HG03432 (cell line): ENCODE data around the gene TUBA4B.

Experiments used
- ATAC-seq: cut with Tn5 transposase; IDR thresholded peaks from one replicate; pipeline ENCODE4 v1.9.1; 2021; ENCODE audit warnings: mild to moderate bottlenecking, moderate library complexity; ENCODE audit not compliant: unreplicated experiment

Gene TUBA4B

DNA sequence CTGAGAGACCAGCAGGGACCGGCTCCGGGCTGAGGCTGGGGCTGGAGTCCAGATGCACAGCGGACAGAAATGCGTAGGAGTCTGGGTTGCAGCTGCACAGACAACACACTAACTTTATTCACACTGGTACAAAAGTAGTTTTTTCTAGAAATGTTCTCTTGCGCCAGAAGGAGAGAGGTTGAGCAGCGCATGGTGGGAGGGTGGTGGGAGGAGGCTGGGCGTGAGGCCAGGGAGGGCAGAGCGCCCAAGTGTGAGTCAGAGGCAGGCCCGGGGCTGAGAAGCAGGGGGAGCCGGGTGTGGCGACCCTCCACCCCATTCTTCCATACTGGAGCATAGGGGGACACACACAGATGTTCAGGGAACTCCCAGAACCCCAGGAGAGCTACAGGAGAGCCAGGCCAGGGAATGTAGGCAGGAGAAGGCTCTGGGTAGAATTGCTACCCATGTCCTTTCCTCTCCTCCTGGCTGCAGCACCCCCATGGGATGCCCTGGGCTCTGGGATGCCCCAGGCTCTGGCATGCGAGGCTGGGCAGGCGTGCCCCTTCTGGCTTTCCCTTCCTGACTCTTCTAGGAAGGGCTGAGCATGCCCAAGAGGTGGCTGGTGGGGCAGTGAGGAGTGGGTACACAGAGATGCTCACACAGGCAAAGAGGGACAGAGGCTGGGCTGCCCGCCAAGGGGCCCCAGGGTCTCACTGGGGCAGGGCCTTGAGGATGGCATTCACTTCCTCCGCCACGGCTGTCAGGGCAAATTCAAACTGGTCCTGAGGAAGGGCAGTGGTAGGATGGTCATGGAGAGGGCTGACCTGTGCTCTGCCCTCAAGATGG is 36.7 kb downstream of the TUBA4B start:
- no peak for ATAC-seq

DNA sequence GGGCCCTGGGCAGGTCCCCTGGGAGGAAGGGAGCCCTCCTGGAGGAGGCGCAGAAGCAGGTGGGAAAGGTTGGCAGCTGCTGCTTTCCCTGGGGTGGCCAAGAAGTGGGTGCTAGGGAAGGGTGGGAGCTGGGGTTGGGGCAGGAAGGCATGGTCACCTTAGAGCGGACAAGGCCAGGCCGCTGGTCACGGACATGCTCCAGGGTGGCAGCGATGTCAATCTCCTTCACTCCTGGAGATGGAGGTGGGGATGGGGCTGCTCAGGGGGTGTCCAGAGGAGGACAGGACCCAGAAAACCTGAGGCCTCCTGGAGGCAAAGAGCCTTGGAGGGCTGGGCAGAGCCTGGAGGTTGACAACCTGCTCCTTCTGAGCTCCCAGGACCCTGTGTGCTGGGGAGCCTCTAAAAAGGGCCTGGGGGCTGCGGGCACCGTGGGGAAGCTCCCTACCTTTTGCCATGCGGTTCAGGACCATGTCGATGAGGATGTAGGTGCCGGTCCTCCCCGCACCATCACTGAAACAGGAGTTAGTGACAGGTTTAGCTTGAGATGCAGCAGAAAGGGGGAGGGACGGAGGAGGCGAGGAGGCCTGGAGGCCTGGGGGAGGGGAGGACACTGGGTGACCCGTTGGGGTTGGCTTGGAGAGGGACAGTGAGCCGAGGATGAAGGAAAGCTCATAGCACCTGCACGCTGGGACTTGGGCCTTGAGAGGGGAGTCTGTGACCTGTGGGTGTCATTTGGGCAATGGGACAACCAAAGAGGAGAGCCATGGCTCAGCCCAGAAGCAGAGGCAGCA is 37.5 kb downstream of the TUBA4B start:
- ATAC-seq = no peak

DNA sequence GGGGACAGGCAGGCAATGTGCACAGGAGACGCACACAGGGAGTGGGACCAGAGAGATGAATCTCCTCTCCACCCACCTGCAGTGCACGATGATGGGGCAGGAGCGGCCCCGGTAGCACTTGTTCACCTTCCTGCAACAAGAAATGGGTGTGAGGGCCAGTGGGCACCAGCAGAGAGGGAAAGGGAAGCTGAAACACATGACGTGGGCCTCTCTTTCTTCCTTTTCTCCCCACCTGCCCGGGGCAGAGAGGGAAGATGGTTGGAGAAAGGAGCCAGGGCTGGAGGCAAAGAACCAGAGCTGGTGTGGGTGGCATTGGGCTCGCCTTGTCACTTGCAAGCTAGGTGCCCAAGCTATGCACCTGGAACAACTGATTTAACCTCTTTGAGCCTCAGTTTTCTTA is 38.4 kb downstream of the TUBA4B start:
- ATAC-seq = no peak

DNA sequence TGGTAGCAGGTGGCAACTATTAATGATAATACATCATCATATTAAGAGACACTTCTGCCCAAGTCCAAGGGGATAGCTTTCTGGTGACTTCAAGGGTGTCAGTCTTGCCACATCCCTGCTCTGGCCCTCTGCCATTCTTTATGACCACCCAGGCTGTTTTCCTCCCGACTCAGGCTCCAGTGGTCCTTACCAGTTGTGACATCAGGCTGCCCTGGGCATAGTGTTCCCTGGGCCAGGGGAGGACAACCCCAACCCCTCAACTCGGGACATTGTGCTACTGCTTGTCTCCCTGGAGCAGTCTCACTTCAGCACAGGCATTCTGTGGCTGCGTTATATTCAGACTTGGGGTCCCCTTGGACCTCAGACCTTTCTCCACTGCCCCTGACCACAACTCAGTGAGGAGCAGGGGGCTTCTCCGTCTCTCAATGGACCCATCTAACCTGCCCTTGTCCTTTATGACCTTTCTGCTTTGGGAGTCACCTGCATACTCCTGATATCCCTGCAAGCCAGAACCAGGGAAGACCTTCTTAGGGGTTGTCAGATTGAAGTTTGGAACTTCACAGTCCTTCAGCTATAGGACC is 39.0 kb downstream of the TUBA4B start:
- no peak for ATAC-seq

DNA sequence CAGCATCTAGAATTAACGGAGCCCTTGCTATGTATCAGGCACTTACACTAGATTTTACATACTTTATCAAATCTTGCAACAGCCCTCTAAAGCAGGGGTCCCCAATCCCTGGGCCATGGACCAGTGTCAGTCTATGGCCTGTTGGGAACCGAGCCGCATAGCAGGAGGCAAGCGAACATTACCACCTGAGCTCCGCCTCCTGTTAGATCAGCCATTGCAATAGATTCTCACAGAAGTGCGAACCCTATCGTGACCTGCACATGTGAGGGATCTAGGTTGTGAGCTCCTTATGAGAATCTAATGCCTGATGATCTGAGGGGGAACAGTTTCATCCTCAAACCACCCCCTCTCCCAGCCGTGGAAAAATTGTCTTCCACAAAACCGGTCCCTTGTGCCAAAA is 39.6 kb downstream of the TUBA4B start:
- no peak for ATAC-seq

DNA sequence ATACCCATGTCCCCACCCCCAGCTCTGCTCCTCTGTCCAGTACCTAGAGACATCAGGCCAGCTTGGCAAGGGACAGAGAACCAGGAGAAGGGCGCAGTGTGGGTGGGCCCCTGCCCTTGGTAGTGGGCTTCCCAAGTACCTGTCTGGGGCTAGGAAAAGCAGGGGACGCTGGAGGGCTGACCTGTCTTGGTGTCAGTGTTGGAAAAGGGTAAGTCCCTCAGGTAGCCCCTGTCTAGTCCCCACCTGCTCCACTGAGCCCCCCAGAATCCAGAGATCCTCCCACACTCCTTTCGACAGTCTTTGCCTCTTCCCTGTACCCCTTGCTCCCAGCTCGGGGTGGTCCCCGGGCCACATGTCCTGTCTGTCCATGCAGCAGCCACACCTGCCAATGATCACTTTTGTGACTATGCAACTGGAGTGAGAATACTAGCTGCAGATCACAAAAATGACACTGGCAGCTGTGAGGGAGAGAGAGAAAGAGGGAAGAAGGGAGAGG is 40.7 kb downstream of the TUBA4B start:
- no peak for ATAC-seq

DNA sequence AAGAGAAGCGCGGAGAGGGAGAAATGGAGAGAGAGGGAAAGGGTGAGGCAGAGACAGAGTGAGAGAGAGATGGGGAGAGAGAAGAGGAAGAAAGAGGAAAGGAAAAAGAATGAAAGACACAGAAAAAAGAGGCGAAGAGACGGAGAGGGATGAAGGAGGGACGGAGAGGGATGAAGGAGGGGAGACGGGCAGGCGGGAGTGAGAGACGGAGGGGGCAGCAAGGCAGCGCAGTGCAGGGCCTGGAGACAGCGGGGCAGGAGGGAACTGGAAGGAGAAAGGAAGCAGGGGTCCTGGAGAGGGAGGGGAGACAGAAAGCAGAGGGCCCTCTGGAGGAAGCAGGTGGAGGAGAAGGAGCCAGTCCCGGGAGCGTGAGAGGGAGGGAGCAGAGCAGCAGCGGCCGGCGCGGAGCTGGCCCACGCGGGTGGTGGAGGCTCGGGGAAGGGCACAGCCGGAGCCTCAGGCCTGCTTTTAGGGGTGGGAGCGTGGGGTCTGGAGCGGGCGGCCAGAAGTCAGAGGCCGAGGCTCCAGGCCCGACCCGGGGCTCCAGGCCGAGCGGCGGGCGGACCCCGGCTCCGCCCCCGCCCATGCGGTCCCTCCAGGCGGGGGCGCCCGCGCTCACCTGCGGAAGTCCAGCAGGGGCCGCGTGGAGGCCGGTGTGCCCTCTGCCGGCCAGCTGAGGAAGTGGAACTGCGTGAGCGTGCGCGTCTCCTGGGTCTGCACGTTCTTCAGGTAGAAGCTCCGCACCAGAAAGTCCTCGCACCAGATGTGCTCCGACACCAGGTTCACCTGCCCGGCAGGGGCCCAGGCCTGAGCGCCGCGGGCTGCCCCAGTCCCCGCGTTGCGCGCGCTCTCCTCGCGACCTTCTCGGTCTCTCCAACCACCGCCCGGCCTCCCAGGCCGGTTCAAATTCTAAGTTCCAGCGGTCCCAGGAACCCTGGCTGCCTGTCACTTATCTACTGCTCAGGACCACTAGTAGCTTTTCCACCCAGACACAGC is 41.6 kb downstream of the TUBA4B start:
- peak; percentile 93 for ATAC-seq

DNA sequence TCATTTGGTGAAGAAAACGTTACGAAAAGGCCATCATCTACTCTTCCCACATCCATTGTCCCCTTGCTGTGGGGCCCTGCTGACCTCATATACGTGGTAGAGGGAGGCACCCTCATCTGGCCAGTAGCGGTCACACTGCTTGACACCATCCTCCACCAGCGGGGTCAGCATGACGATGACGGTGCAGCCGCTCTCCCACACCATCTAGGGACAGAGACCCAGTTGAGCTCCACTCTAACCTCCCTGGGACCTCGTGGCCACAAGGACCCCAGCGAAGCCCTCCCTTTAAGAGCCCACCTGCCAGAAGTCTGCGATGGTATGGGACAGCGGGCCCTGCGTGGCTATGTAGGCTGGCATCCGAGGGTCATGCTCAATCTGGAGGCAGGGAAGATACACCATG is 43.1 kb downstream of the TUBA4B start:
- no peak for ATAC-seq

DNA sequence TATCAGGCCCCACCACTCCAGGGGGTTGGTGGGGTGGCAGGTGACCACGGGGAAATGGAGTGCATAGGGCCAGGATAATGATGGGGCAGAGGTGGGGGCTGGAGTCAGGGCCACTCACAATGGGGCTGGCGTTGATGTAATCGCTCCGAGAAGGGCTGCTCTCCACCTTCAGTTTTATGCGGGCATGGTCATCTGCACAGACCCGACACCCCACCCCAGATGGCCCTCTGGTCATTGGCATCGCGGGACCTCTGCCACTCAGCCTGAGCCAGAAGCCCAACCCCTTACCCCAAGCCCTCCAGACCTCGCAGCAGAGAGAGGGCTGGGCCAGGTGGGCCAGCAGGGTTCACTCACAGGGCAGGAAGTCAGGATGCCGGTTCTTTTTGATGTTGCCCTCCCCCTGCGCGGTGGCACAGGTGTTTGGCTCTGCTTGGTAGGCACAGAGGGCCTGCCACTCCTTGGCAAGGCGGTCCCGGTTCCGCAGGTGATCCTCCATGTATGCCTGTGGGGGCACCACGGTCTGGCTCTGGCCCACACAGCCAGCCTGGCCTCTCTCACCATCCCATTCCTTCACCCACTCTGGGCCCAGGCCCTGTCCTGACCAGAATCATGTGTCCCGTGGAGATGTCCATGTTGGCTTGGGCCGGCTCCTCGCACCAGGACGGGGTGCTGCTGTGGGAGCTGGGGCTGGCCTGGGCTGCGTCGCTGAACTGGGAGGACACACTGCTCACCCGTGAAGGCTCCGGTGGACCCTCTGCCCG is 43.8 kb downstream of the TUBA4B start:
- ATAC-seq = no peak

DNA sequence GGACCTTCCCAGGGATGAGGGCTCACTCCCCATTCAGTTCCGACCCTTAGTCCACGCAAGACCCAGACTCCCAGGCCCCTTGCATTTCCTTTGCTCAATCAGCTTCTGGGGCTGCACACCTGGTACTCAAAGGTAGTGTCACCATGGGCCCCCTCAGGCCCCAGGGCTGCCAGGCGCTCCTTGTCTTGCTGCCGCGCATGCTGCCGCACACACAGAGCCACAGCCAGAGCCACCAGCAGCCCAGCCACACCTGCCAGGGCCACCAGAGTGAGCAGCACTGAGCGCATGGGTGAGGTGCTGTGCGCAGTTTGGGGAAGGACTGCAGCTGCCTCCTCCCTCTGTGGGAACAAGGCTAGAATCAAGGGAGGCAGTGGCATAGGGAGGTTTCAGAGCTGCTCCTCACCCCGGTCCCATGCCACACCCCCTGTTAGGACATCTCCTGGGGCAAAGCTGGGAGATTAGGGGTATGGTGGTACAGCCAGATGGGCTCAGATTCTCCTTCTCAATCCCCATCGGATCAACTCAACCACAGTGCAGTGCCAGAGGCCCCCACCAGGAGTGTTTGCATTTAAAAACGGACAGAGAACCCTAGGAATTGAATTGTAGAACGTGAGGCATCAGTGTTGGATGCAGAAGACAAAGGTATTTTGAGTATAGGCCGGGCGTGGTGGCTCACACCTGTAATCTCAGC is 44.9 kb downstream of the TUBA4B start:
- ATAC-seq = no peak

DNA sequence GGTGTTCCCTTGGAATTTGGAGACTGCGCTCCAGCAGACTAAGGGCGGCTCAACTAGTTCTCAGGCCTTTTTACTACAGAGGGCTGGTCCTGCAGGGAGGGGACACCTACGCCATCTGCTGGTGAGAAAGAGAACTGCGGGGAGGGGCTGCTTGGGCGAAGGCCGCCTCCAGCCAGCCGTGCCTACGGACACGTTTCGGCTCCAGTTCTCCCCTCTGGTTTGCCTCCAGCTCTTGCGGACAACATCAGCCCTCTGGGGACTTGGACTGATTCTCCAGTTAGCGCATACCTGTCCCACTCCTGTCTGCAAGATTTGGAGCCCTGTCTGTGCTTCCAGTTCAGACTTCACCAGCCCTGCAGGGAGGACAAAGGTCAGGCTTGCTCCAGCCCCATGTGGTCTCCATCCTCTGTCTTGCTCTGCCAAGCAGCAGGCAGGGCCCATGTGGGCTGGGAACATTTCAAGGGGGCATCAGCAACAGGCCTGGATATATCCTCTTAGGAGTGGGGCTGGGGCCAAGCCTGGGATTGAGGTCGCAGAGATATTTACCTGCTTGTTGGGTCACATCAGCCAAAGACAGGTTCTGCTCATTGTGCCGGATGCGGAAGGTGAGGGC is 45.8 kb downstream of the TUBA4B start:
- peak; percentile 50 for ATAC-seq

DNA sequence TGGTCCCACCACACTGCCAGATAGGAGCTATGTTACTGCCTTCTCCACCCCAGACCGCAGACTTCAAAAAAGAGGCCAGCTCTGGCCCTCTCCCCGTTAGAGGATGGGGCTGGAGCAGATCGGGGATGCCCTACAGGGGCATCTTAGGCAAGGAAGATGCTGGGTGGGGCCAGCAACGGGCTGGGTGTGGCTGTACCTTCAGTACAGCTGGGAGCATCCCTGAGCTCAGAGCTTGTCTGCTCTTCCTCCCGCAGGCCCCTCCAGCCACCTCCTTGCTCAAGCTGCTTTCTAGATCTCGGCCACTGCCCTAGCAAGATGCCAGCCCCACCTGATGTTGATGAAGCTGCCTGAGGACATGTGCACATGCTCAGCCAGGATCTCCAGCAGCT is 46.3 kb downstream of the TUBA4B start:
- ATAC-seq = no peak

DNA sequence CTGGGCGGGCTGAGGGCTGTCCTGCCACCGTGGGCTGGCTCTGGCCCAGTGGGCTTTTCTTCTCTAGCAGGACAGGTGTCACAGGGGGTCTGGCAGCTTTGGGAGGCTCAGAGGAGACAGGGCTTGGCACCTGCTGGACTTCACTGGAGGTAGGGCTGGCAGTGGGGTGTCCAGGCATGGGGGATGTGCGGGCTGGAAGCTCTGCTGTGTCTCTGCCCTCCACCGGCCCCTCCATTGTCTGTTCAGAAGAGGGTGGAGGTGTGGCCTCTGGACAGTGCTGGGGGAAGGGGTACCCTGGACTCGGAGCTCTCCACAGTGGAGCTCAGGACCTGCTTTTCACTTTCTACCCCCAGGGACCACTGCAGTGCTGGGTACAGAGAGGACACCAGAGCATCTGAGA is 47.0 kb downstream of the TUBA4B start:
- no peak for ATAC-seq

DNA sequence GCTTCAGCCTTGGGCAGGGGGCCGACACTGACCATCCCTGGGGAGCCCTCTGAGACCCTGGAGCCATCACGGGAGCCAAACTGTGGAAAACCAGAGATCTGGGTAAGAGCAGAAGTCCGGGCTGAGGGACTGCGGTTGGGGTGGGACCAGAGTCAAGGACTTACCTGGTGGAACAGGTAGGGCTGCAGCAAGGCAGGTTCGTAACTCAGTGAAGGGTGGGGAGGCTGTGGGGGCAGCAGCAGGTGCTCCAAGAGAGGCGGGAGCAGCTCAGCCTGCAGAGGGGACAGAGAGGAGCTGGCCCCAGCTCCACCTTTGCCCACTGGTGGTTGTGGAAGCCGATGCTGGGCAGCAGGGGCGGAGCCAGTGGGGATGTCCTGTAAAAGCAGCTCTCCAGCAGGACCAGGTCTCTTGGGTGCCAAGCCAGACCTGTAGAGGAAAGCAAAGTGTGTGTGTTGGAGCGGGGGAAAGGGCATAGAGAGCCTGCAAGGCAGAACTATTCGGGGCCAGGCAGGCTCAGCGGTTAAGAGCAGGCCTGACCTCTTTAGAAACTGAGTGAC is 49.4 kb downstream of the TUBA4B start:
- ATAC-seq = no peak

DNA sequence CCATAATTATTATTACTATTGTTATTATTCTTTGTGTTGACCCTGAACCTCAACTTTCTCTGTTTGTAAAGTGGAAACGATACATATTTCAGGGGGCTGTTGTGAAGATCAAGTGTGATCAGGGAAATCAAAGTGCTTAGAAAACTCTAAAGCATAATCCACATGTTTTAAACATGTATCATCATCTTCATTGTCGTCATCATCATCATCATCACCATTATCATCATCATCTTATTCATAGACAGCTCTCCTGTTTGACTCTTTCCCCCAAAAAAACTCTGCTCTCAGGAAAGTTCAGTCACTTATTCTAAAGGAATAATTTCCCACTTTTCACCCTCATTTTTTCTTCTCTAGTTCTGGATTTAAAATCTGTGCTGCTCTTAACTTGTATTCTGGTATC is 51.2 kb downstream of the TUBA4B start:
- no peak for ATAC-seq

DNA sequence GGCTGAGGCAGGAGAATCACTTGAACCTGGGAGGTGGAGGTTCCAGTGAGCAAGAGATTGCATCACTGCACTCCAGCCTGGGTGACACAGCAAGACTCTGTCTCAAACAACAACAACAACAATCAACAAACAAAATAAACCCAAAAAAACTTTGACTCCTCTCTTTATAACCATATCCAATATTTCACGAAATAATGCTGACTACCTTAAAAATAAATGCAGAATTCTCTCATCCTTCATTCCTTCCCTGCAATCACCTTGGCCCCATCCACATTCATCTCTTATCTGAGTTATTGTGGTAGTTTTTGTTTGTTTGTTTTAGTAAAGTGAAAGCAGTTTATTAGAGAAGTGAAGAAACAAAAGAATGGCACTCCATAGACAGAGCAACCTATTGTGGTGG is 53.0 kb downstream of the TUBA4B start:
- ATAC-seq = no peak

DNA sequence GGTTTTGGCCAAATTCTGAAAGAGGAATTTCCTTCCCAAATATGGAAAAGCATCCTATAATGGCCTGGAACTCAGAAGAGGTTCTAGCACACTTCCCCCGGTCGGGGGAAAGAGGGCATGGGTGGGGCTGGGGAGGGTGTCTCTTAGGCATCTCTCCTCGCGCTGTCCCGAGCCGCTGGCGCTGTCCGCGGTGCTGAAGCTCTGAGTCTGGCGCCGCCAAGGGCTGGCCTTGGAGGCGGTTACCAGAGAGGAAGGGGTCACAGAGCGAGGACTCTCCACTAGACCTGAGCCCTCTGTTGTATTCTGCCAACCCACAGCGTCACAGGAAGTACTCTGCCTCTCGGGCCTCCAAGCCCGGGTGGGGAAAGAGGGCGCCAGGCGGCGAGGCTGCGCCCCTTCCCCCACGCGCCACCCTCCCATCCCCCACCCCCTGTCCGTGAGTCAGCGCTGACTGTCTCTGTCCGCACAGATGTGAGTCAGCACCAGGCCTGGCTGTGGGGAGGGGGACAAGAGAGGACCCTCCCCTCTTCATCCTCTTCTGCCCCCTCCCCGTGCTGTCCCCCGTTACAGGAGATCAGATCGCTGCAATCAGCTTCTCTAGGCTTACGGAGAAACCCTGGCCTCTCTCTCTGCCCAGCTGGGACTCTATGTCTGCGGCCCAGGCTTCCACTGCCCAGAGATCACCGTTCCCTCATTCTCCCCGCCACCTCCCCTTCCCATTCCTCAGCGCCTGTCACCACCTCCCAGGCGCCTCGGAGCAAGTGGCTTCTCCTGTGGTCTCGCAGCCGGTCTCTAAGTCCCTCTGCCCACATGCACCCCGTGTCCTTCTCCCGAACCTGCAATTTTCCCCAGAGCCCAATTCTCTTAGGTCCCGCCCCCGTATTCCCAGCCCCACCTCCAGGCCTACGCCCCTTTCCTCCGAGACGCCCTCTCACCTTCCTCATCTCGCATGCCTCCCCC is 55.4 kb downstream of the TUBA4B start:
- ATAC-seq = peak; percentile 42
